Liver (tissue), 9 donors: ENCODE data around the gene PTPN4. TPM values are rescaled to one million over a fixed set of nuclear protein-coding genes. Genes with fewer than 3 reads are reported as not detected.

Experiments
- DNase-seq: peaks from one replicate; pipeline ENCODE4 v3.0.0-alpha.2; 2017; ENCODE audit warnings: low spot score
- H3K27ac ChIP-seq, 2 donors: one replicate each; pipeline ENCODE4 v1.7.0; 2013; ENCODE audit warnings: inconsistent platforms in 2 of 2, low read length in 2 of 2, control low read depth in 1 of 2, low read depth in 1 of 2, mild to moderate bottlenecking in 1 of 2
- H3K27me3 ChIP-seq, 4 donors: one replicate each; pipeline versions ENCODE4 v1.6.1 to v1.7.0; 2013; ENCODE audit warnings: low read length in 3 of 4, inconsistent platforms in 1 of 4, mild to moderate bottlenecking in 1 of 4, moderate library complexity in 1 of 4; ENCODE audit not compliant: control insufficient read depth in 4 of 4, insufficient read depth in 4 of 4
- H3K36me3 ChIP-seq, 4 donors: one replicate each; pipeline versions ENCODE4 v1.6.1 to v1.7.0; 2013; ENCODE audit warnings: low read length in 3 of 4, mild to moderate bottlenecking in 3 of 4, low read depth in 1 of 4, moderate library complexity in 1 of 4; ENCODE audit not compliant: control insufficient read depth in 4 of 4, insufficient read depth in 3 of 4
- H3K4me1 ChIP-seq, 4 donors: one replicate each; pipeline versions ENCODE4 v1.6.1 to v1.7.0; 2013; ENCODE audit warnings: low read length in 3 of 4, mild to moderate bottlenecking in 3 of 4, moderate library complexity in 1 of 4; ENCODE audit not compliant: control insufficient read depth in 4 of 4, insufficient read depth in 4 of 4
- H3K4me3 ChIP-seq, 3 donors: one replicate each; pipeline versions ENCODE4 v1.6.1 to v1.7.0; 2013; ENCODE audit warnings: low read length in 3 of 3, control low read depth in 1 of 3, low read depth in 1 of 3, mild to moderate bottlenecking in 1 of 3
- H3K9ac ChIP-seq, 2 donors: one replicate each; pipeline ENCODE4 v1.7.0; 2013; ENCODE audit warnings: low read length in 2 of 2, mild to moderate bottlenecking in 2 of 2, moderate library complexity in 2 of 2, control low read depth in 1 of 2, low read depth in 1 of 2
- H3K9me3 ChIP-seq, 4 donors: one replicate each; pipeline versions ENCODE4 v1.6.1 to v1.7.0; 2013; ENCODE audit warnings: low read length in 3 of 4; ENCODE audit not compliant: control insufficient read depth in 4 of 4
- ATF3 ChIP-seq: IDR thresholded peaks from 2 replicates; pipeline ENCODE4 v1.6.1; 2016; ENCODE audit warnings: antibody characterized with exemption
- CTCF ChIP-seq: fragments of 150-350 bp; IDR thresholded peaks from 2 replicates; pipeline ENCODE4 v1.5.1; 2017; ENCODE audit warnings: improper control_type of control experiment, low read depth, low read length; ENCODE audit not compliant: missing input control
- EGR1 ChIP-seq, 2 donors: IDR thresholded peaks; 2 replicates each; pipeline ENCODE4 v1.6.1; 2016 to 2018; ENCODE audit warnings: antibody characterized with exemption in 2 of 2, low read depth in 2 of 2
- FOXA1 ChIP-seq: IDR thresholded peaks from 2 replicates; pipeline ENCODE4 v1.6.1; 2016; ENCODE audit warnings: antibody characterized with exemption
- FOXA2 ChIP-seq: IDR thresholded peaks from 2 replicates; pipeline ENCODE4 v1.6.1; 2016; ENCODE audit warnings: antibody characterized with exemption
- GABPA ChIP-seq, 2 donors: IDR thresholded peaks in 1 of 2; conservative IDR thresholded peaks in 1 of 2; 2 replicates each; pipeline ENCODE4 v1.6.1; 2016; ENCODE audit warnings: antibody characterized with exemption in 2 of 2, mild to moderate bottlenecking in 1 of 2, moderate library complexity in 1 of 2
- HNF4A ChIP-seq, 2 donors: conservative IDR thresholded peaks; 2 replicates each; pipeline ENCODE4 v1.6.1; 2016; ENCODE audit warnings: antibody characterized with exemption in 2 of 2, mild to moderate bottlenecking in 2 of 2
- HNF4G ChIP-seq: IDR thresholded peaks from 2 replicates; pipeline ENCODE4 v1.6.1; 2016; ENCODE audit warnings: antibody characterized with exemption
- JUND ChIP-seq, 2 donors: IDR thresholded peaks; 2 replicates each; pipeline ENCODE4 v1.6.1; 2016; ENCODE audit warnings: antibody characterized with exemption in 2 of 2
- MAX ChIP-seq: IDR thresholded peaks from 2 replicates; pipeline ENCODE4 v1.6.1; 2016; ENCODE audit warnings: antibody characterized with exemption
- NR2F2 ChIP-seq: IDR thresholded peaks from 2 replicates; pipeline ENCODE4 v1.6.1; 2016; ENCODE audit warnings: antibody characterized with exemption
- RAD21 ChIP-seq, 2 donors: IDR thresholded peaks; 2 replicates each; pipeline ENCODE4 v1.6.1; 2016; ENCODE audit warnings: antibody characterized with exemption in 2 of 2, mild to moderate bottlenecking in 2 of 2
- REST ChIP-seq: IDR thresholded peaks from 2 replicates; pipeline ENCODE4 v1.6.1; 2016; ENCODE audit warnings: antibody characterized with exemption, mild to moderate bottlenecking
- RXRA ChIP-seq, 2 donors: IDR thresholded peaks; 2 replicates each; pipeline ENCODE4 v1.6.1; 2017 to 2018; ENCODE audit warnings: antibody characterized with exemption in 2 of 2, mild to moderate bottlenecking in 1 of 2
- SP1 ChIP-seq: IDR thresholded peaks from 2 replicates; pipeline ENCODE4 v1.6.1; 2018; ENCODE audit warnings: antibody characterized with exemption, mild to moderate bottlenecking
- TAF1 ChIP-seq: conservative IDR thresholded peaks from 2 replicates; pipeline ENCODE4 v1.6.1; 2016; ENCODE audit warnings: antibody characterized with exemption, mild to moderate bottlenecking
- YY1 ChIP-seq: IDR thresholded peaks from 2 replicates; pipeline ENCODE4 v1.6.1; 2016; ENCODE audit warnings: antibody characterized with exemption, mild to moderate bottlenecking
- ZBTB33 ChIP-seq: IDR thresholded peaks from 2 replicates; pipeline ENCODE4 v1.6.1; 2016; ENCODE audit warnings: antibody characterized with exemption
- WGBS: extraction: QIAGEN DNeasy Blood & Tissue Kit; methylation state at CpG from one replicate; pipeline ENCODE4 v1.1.7; 2013; 5-methylcytosine and 5-hydroxymethylcytosine counted together
- polyA plus RNA-seq, 2 donors: library from polyadenylated mRNA; stranded (reverse) in 1 of 2; unstranded in 1 of 2; fragments of 200-250 nt in 1 of 2; fragments of >200 nt in 1 of 2; fragmentation: Nextera tagmentation in 1 of 2; extraction: Ambion mirVana in 1 of 2; gene quantifications; one replicate each; pipeline versions ENCODE4 v1.2.1 to v1.2.3, GENCODE V29; 2013 to 2015
- total RNA-seq, 2 donors: library from RNA; depleted of rRNA; stranded (reverse); fragments of >200 nt; gene quantifications; one replicate each; pipeline ENCODE4 v1.2.3, GENCODE V29; 2014
- donor health status: healthy.
- donor health status: healthy.
- donor health status: healthy.
- donor health status: healthy.
- donor health status: healthy.

PTPN4 gene
- total and polyA plus RNA-seq, 4 donors, result 4.2 to 34.6 (median 9.5) TPM

- Histone ChIP-seq H3K36me3 (no peaks in the 10 kb centered on the region), H3K9me3 (no peaks in the 10 kb centered on the region), H3K4me3 (no peak overlapping the region), H3K27ac (no peak overlapping the region), H3K4me1 (peaks cover 0 to 4% (median 0%) of the 10 kb centered on the region in 4 donors), H3K9ac (no peak overlapping the region), H3K27me3 (no peaks in the 10 kb centered on the region)
- TF ChIP-seq YY1, result peak; percentile 70
- TF ChIP-seq HNF4A (conservative IDR thresholded peaks at IDR 0.05), result no peak
- 49% methylated on average over 5 of the region's 5 CpGs for WGBS
- no peak for DNase-seq
These were observed 25.2 kb downstream of the PTPN4 start for GRCh38 chr2:119784876-119785275.

- DNase-seq, result no peak
- no peaks in the 10 kb centered on the region for H3K9me3 ChIP-seq
- no peaks in the 10 kb centered on the region for H3K27me3 ChIP-seq
- no peaks in the 10 kb centered on the region for H3K36me3 ChIP-seq
- H3K27ac ChIP-seq, result no peak overlapping the region
- H3K9ac ChIP-seq, result no peak overlapping the region
- peaks cover 0 to 4% (median 0%) of the 10 kb centered on the region in 4 donors for H3K4me1 ChIP-seq
- H3K4me3 ChIP-seq, result no peak overlapping the region
- TF ChIP-seq ZBTB33, result no peak
- TF ChIP-seq MAX, result no peak
- no peak for TF ChIP-seq REST
- no peak for TF ChIP-seq RAD21 (IDR thresholded peaks at IDR 0.05)
- no peak for TF ChIP-seq TAF1
- no peak for TF ChIP-seq CTCF
- TF ChIP-seq HNF4G, result no peak
- TF ChIP-seq RXRA (IDR thresholded peaks at IDR 0.05), result no peak
- TF ChIP-seq SP1, result no peak
- TF ChIP-seq GABPA (IDR thresholded peaks at IDR 0.05 in 1 of 2, conservative IDR thresholded peaks at IDR 0.05 in 1 of 2), result no peak
- no peak for TF ChIP-seq YY1
- no peak for TF ChIP-seq FOXA2
- TF ChIP-seq EGR1 (IDR thresholded peaks at IDR 0.05; ENCODE audit: low read depth in 2 of 2), result no peak
- no peak for TF ChIP-seq HNF4A (conservative IDR thresholded peaks at IDR 0.05)
- TF ChIP-seq NR2F2, result no peak
- no peak for TF ChIP-seq FOXA1
- TF ChIP-seq ATF3, result no peak
- TF ChIP-seq JUND (IDR thresholded peaks at IDR 0.05), result no peak
- 100% methylated on average over 1 of the region's 1 CpG for WGBS
These were observed 26.6 kb downstream of the PTPN4 start for GRCh38 chr2:119786295-119786694.
